AG09319 (cell line): ENCODE results near the gene ADGRL3.

Experiments
- DNase-seq: peaks from one replicate; pipeline ENCODE4 v3.0.0-alpha.2; 2010; ENCODE audit warnings: low read depth; ENCODE audit errors: extremely low read depth
- TF ChIP-seq, protein P1 (sequence below): IDR thresholded peaks from 2 replicates; pipeline ENCODE4 v1.5.1; 2011; ENCODE audit warnings: low read depth, mild to moderate bottlenecking, inconsistent platforms, low read length, moderate library complexity

Gene ADGRL3

DNA sequence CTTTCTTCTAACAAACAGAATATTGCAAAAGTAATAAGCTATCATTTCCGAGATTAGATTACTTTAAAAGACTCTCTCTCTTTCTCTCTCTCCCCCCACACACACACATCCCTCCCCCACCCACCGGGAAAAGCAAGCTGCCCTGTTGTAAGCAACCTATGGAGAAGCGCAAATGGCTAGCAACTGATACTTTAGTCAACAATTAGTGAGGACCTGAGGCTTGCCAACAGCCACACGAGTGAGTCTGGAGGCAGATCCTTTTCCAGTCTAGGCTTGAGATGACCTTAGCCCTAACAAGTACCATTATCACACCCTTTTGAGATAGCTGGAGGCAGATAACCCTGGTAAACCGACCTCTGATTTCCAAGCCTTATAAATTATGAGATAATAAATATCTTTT, 19.7 kb upstream of the ADGRL3 start:
- TF ChIP-seq, protein P1, sequence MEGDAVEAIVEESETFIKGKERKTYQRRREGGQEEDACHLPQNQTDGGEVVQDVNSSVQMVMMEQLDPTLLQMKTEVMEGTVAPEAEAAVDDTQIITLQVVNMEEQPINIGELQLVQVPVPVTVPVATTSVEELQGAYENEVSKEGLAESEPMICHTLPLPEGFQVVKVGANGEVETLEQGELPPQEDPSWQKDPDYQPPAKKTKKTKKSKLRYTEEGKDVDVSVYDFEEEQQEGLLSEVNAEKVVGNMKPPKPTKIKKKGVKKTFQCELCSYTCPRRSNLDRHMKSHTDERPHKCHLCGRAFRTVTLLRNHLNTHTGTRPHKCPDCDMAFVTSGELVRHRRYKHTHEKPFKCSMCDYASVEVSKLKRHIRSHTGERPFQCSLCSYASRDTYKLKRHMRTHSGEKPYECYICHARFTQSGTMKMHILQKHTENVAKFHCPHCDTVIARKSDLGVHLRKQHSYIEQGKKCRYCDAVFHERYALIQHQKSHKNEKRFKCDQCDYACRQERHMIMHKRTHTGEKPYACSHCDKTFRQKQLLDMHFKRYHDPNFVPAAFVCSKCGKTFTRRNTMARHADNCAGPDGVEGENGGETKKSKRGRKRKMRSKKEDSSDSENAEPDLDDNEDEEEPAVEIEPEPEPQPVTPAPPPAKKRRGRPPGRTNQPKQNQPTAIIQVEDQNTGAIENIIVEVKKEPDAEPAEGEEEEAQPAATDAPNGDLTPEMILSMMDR: no peak
- DNase-seq: no peak

DNA sequence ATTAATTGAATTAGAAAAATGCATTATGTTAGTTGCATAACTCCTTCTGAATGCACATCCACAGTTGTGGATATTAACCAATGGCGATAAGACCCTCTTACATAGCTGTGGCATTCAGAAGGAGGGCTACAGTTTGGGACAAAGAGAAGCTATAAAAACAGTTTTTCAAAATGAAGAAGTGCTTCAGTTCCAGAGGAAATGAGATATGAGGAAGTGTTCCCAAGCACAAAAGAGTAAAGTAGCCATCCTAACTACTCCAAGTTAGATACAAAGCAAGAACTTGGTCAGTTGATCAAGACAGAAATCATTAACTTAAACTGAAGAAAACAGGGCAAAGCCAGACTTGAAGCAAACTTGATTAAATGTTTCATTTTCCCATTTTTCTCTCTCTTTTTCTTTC, 17.2 kb upstream of the ADGRL3 start:
- no peak for DNase-seq
- TF ChIP-seq, protein P1: no peak

DNA sequence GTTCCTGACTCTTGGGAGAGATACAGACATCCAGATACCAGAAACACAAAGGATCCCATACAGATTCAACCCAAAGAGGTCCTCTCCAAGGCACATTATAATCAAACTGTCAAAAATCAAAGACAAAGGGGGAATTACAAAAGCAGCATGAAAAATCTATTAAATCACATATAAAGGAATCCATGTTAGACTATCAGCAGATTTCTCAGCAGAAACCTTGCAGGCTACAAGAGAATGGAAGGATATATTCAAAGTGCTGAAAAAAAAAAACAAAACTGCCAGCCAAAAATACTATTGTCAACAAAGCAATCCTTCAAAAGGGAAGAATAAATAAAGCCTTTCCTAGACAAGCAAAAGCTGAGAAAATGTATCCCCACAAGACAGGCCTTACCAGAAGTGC, 14.8 kb upstream of the ADGRL3 start:
- TF ChIP-seq, protein P1: no peak
- no peak for DNase-seq

DNA sequence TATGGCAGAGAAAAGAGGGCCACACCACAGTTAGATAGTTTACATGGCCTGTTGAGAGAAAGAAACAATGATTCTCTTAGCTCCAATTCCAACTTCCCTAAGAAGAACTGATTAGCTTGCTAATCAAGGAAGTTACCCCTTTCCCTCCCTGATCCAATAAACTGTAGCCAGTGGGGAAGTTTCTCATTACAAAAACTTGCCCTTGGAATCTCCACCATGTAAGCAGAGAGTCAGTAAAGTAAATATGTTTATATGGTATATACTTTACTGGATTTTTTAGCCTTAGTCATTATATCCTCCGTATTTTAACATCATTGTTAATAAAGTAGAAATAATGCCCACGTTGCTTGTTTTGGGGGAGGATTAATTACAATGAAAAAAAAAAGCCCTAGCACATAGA, 7.7 kb upstream of the ADGRL3 start:
- TF ChIP-seq, protein P1: no peak

DNA sequence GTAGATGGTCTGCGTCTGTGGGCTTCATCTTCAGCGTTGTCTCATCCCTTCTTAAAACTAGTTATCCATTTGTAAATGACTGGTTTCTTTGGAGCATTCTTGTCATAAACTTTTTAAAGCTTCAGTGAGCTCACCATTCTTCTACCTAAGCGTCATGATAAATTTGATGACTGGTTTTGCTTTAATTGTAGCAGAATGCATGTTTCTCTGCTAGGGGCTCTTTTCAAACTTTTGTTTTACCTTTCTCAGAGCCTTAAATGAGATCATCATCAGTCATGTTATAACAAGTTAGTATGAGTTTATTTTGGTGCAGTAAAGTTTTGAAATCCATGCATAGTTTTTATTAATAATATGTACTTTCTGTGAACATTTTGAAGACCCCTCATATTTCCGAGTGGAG, 6.3 kb upstream of the ADGRL3 start:
- TF ChIP-seq, protein P1: no peak
- DNase-seq: no peak

More for the DNA sequence above, 7.7 kb upstream of the ADGRL3 start:
- DNase-seq: no peak

DNA sequence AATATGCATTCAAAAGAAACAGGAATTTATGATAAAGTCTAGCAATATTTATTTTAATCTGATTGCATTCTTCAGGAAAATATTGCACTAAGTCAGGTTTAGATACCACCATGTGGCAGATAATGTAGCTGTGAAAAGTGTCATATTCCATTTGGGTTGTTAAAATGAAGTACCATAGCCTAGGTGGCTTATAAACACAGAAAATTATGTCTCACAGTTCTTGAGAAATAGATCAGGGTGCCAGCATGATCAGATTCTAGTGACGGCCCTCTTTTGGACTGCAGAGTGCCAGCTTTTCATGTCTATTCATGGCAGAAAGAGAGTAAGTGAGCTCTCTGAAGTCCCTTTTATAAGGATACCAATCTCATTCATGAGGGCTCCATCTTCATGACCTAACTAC, 5.6 kb upstream of the ADGRL3 start:
- TF ChIP-seq, protein P1: no peak
- DNase-seq: no peak

DNA sequence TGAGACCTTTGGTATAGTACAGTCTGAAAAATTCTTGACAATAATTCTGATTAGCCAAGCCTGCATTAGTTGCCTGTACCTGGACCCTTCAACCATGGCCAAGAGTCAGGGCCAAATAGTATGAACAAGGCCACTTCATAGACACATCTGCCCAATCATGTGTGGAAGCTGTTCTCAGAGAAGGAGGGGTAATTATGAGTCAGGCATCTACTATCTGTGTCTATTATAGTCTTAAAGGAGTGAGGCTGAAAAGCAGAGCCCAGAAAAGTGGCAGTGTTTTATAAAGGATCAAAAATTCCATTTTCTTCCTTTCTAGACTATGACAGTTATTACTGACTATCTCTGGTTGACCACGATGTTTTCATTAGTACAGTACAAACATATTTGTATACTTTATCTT, 5.0 kb upstream of the ADGRL3 start:
- TF ChIP-seq, protein P1: no peak
- no peak for DNase-seq

DNA sequence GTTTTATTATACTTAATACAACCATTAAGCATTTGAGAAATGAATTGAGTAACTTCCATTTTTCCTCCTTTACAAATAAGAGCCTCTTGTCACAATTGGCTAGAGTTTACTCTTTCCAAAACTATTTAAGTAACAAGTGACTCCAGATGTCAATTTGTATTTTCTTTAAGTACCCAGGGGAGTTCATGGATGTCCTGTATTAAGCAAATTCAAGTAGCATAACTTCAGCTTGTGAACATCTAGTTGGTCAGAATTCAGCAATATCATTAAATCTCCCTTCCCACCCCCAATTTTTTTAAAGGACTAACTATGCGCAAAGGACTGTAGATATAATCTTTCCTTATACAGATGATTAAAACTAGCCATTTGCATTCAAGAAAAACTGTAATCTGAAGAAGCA, 1.4 kb upstream of the ADGRL3 start:
- DNase-seq: no peak
- TF ChIP-seq, protein P1: no peak
